IPS-NIHi7 (cell line): ENCODE results near the gene SNX4.
"Not testable (repeated sequence)": the region's sequence is repeated elsewhere in the genome, so short reads cannot be mapped to it uniquely, and the experiment has no call there.

ENCODE experiments used
- DNase-seq: peaks from one replicate; pipeline ENCODE4 v3.0.0; 2012; ENCODE audit warnings: mixed read lengths; ENCODE audit errors: extremely low spot score

The SNX4 gene

GRCh38 chr3:125462722-125463299 lies 57.2 kb downstream of the SNX4 start:
- DNase-seq: no peak

- no peak for DNase-seq
These were observed 58.1 kb downstream of the SNX4 start for GRCh38 chr3:125461896-125462295.

GRCh38 chr3:125460233-125460632 lies 59.8 kb downstream of the SNX4 start:
- no peak for DNase-seq

GRCh38 chr3:125443923-125444322 lies 76.1 kb downstream of the SNX4 start:
- DNase-seq: no peak

GRCh38 chr3:125442506-125442905 lies 77.5 kb downstream of the SNX4 start:
- DNase-seq: no peak

- no peak for DNase-seq
These were observed 79.0 kb downstream of the SNX4 start for GRCh38 chr3:125440970-125441369.

- DNase-seq: no peak
These were observed 79.4 kb downstream of the SNX4 start for GRCh38 chr3:125440559-125440955.

GRCh38 chr3:125437631-125438435 lies 82.2 kb downstream of the SNX4 start:
- DNase-seq: peak; percentile 73

- no peak for DNase-seq
These were observed 83.1 kb downstream of the SNX4 start for GRCh38 chr3:125436921-125437320.

GRCh38 chr3:125435231-125435630 lies 84.8 kb downstream of the SNX4 start:
- DNase-seq: no peak

- DNase-seq: no peak
These were observed 85.4 kb downstream of the SNX4 start for GRCh38 chr3:125434582-125435011.

GRCh38 chr3:125433611-125434041 lies 86.4 kb downstream of the SNX4 start:
- DNase-seq: no peak

- no peak for DNase-seq
These were observed 86.9 kb downstream of the SNX4 start for GRCh38 chr3:125433091-125433534.

GRCh38 chr3:125431912-125432790 lies 87.9 kb downstream of the SNX4 start:
- DNase-seq: no peak

GRCh38 chr3:125431391-125431790 lies 88.6 kb downstream of the SNX4 start:
- DNase-seq: no peak

GRCh38 chr3:125428216-125428830 lies 91.7 kb downstream of the SNX4 start:
- no peak for DNase-seq

GRCh38 chr3:125418306-125418705 lies 101.7 kb downstream of the SNX4 start:
- DNase-seq: no peak

GRCh38 chr3:125416235-125416634 lies 103.8 kb downstream of the SNX4 start:
- no peak for DNase-seq

GRCh38 chr3:125414669-125415068 lies 105.3 kb downstream of the SNX4 start:
- DNase-seq: no peak

- no peak for DNase-seq
These were observed 109.1 kb downstream of the SNX4 start for GRCh38 chr3:125410922-125411321.

GRCh38 chr3:125406070-125406469 lies 113.9 kb downstream of the SNX4 start:
- no peak for DNase-seq

GRCh38 chr3:125405515-125405914 lies 114.5 kb downstream of the SNX4 start:
- not testable (repeated sequence) for DNase-seq
